ENCODE results near the gene OR14I1.

OR14I1 gene

GRCh38 chr1:248702714-248703113 lies at the start of gene OR14I1:
TSS of gene OR14I1 (minus strand) at chr1:248702766.
- DNase-seq: no peak

- DNase-seq: no peak
Measured at GRCh38 chr1:248751635-248752034, 49.1 kb upstream of the OR14I1 start.

DNA sequence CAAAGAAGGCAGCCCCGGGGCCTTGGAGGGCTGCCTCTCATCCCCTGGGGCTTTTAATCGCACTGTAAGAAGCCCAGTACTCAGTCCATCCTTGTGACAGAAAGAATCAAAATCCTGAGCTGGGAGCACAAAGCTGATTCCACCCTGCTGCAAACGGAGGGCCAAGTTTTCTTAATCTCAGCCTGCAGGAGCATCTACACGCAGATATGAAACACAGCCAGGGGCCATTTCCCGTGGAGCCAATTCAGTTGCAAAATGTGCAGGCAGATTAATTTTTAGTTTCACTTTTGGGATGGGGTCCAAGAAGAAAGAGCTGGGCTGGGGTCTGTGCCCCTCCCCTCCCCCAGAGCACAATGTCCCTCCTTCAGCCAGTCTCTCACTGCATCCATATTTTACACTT lies 48.6 kb upstream of the OR14I1 start:
- no peak for DNase-seq

- no peak for DNase-seq
Measured at GRCh38 chr1:248750496-248750895, 47.9 kb upstream of the OR14I1 start.

DNA sequence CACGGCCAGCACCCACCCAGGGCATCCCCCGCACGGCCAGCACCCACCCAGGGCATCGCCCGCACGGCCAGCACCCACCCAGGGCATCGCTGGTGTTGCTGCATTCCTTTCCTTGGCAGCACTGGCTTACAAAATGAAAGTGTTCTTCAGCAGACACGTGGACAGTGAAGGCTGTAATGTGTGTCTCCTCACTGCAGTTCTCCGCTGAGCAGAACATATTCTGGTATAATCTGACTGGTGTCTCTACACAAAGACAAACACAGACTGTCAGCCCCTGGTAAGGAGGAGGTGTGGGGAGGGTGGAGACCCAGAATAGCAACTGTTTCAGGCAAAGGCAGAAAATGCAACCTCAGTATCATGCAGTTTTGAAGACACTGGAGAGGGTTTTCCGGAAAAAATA lies 45.6 kb upstream of the OR14I1 start:
- DNase-seq: no peak

DNA sequence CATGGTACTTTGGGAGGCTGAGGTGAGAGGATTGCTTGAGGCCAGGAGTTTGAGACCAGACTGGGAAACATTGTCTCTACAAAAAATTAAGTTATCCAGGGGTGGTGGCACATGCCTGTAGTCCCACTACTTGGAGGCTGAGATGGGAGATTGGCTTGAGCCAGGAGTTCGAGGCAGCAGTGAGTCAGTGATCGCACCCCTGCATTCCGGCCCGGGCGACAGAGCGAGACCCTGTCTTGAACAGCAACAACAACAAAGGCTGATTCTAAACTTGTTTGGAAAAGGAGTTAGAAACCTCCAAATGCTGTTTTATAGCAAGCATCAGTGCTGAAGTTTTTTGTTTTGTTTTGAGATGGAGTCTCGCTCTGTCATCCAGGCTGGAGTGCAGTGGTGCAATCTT lies 38.3 kb upstream of the OR14I1 start:
- DNase-seq: no peak

DNA sequence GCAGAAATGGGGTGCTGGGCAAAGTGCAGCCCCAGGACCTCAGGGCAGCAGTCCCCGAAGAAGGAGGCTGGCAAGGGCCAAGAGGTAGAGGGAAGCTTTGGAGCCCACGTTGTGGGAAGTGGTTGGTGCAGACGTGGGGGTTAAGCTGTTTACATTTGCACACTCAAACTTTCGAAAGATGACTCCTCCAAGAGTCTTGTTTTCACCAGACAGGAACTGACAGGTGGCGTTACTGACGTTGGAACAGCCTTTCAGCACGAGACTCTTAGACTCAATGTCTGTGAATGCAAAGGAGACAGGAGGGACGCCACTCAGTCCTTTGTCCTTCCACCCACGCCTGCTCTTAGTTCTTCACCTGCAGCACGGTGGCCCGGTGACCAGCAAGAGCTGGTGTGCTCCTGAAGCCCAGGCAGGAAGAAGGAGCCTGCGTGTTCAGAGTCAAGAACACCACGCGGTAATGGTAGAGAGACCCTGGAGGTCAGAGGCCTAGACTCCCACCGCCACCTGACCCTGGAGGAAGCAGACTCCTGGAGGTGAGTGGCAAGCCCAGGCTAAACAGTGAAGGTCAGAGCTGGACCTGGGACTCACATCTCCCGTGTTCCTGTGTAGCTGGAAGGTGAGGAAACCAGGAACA lies 37.1 kb upstream of the OR14I1 start:
- no peak for DNase-seq

- no peak for DNase-seq
Measured at GRCh38 chr1:248737457-248737856, 34.9 kb upstream of the OR14I1 start.

- DNase-seq: no peak
Measured at GRCh38 chr1:248736977-248737376, 34.4 kb upstream of the OR14I1 start.

DNA sequence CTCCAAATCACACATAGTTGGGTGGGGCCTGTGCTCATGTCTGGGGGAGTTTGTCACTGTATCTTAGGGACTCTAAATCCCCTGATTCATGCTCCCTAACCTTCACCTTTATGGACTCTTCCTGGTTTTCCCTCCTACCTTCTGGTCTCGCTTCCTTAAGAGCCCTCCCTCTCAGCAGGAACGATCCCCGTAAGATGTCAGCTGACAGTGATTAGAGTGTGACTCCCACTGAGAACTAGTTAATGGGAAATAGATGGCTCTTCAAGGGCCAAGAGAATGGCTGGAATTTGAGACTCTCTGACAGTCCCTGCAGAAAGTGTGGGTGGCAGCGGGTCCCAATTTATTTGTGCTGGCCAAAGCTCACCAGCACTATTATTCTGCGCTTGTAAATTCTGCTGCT lies 31.0 kb upstream of the OR14I1 start:
- no peak for DNase-seq

GRCh38 chr1:248730507-248731335 lies 28.2 kb upstream of the OR14I1 start:
- DNase-seq: peak; percentile 62

DNA sequence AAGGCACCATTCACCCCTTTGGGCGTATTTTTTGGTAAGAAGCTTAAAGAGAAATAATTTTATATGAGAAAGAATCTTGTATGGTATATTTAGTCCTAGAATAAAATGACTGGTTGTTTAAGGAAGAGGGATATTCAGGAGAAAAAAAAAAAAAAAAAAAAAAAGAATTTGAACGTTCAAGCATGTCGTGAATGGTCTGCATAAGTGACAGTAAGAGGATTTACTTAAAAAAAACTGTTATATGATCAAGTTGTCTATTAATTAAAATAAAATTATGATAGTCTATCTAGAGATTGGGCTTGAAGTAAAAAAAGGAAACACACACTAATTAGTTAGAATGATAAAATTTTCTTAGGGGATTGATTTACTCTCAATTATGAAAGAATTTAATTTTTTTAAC lies 11.7 kb upstream of the OR14I1 start:
- DNase-seq: no peak

- no peak for DNase-seq
Measured at GRCh38 chr1:248710305-248710900, 7.8 kb upstream of the OR14I1 start.

GRCh38 chr1:248704606-248705005 lies 2.0 kb upstream of the OR14I1 start:
- DNase-seq: no peak

GRCh38 chr1:248703674-248704073 lies 1.1 kb upstream of the OR14I1 start:
- DNase-seq: no peak

- no peak for DNase-seq
Measured at GRCh38 chr1:248699099-248699498, 3.5 kb downstream of the OR14I1 start.

DNA sequence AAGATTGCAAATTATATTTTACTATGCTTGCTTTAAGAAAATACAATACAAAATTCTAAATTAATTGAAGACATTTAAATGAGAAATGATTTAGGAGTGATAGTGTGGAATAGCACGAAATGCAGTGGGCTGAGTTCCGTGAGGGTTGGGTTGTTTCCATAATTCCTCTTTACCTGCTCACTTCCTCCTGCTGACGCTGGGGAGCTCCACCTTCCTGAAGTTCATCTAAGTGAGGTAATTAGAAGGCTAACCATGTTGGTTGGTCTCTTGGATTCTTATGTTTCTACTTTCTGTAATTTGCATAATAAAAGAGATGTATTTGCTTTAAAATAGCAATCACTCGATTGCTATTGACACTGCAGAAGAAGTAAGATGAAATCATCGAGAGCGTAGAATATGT lies 4.7 kb downstream of the OR14I1 start:
- DNase-seq: no peak

DNA sequence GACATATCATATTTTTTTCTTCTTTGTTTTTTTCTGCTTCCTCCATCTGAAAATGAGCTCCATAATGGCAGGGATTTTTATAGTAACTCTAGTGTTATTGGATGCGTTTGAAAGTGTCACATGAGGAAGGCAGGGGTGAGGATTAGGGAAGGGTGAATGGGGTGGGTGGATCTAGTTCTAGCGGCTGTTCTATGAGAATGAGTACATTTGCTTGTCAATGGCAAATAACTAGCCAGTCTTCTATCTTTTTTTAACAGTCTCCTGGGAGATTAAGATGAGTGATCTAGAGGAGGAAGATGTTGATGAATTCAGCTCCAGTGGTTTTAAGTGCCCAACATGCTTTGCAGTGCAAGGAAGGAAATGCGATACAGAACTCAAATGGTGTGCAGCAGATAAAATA lies 5.8 kb downstream of the OR14I1 start:
- no peak for DNase-seq

GRCh38 chr1:248696261-248696660 lies 6.3 kb downstream of the OR14I1 start:
- DNase-seq: peak; percentile 13

DNA sequence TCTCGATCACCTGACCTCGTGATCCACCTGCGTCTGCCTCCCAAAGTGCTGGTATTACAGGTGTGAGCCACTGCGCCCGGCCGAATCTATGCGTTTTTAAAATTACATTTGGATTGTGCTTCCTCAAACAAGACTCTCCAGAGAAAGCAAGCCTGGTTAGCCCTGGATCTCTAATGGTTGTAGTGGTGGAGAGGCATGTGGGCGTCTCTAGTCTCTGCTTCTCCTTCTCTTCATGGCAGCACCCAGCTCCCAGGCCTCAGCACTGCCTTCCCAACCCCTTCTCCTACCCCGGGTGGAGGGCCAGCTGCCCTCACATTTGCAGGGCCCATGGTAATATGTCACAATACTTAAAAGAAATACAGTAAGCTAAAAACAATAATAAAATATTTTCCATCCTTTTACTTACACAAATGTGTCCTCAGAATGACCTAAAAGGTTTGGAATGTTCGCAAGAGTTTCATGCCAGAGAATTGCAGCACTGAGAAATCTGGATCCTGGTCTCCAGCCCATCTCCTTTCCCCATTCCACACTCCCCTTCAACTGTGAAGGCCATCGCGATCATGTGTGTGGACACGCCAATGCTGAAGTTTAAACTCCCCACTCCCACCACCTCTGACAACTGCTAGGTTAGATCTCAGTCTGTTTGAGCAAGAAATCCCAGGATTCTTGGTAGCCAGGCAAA lies 7.0 kb downstream of the OR14I1 start:
- no peak for DNase-seq

- no peak for DNase-seq
Measured at GRCh38 chr1:248691567-248692155, 10.9 kb downstream of the OR14I1 start.

DNA sequence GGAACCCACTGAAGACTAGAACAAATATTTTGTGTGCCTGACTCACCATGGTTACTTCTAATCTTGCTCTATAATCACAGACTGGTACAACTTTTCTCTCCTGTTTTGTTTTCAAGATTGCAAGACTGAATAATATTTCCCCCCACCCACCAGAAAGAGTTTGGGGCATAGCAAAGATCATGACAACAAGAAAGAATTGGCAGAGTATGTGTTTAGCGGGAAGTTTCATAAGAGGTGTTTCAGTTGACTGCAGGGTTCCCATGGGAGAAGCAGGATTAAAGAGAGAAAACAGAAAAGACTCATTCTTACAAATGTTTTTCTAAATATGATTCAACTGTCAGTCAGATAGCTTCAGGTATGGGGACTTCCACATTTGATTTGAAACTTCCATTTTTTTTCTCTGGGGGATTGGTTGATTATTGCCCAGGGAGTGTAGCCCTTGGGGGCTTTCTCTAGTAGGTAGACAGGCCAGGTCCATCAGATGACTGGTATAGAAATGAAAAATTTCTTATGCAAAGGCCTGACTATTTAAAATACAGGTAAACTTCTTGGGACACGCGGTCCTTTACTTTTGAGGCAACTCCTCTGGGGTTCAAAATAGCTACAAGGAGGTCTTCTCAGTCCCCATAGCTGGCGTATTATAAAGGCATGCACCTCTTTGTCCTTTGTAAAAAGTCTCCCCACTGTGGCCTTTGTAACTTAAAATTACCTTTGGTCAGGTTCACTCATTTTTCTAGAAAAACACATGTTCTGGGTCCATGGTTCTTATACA lies 13.9 kb downstream of the OR14I1 start:
- DNase-seq: no peak
